HG02852 (cell line): ENCODE results near the gene PRR12.

Experiments
- ATAC-seq: cut with Tn5 transposase; IDR thresholded peaks from one replicate; pipeline ENCODE4 v1.9.1; 2021; ENCODE audit warnings: mild to moderate bottlenecking, moderate library complexity; ENCODE audit not compliant: unreplicated experiment

The PRR12 gene

DNA sequence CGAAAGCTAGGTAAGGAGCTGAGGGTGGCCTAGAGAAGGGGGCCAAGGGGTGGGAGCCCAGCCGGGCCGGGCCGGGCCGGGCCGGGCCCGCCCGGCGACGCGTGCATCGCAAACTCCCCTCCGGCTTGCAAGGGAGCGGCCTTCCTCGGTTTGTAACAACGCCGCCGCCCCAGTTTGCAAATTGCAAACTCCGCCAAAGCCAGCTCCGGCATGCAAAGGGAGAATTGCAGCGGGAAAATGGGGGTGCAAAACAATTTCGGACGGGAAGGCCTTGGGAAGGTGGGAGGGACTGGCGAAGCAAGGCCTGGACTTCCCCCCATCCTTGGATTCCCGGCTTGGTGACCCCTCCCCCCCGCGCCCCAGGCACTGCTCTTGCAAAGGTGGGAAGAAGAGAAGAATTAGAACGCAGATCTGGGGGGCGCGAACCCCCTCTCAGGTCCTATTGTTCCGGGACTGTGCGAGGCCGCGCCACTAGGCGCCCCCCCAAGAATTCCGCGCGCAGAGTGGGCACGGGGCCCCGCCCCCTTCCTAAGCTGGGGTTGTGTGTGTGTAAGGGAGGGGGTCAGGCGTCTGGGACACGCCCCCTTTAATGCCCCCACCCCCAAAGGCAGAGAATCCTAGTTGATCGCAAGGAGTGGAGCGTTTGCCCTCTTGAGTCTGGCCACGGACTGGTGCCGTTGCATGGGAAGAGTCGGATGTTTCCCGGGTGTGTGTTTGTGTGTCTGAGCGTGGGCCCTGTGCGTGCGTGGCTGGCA, 926 bp downstream of the PRR12 start:
- ATAC-seq, result no peak

- no peak for ATAC-seq
Observed at GRCh38 chr19:49592486-49593232, 1.7 kb downstream of the PRR12 start.

DNA sequence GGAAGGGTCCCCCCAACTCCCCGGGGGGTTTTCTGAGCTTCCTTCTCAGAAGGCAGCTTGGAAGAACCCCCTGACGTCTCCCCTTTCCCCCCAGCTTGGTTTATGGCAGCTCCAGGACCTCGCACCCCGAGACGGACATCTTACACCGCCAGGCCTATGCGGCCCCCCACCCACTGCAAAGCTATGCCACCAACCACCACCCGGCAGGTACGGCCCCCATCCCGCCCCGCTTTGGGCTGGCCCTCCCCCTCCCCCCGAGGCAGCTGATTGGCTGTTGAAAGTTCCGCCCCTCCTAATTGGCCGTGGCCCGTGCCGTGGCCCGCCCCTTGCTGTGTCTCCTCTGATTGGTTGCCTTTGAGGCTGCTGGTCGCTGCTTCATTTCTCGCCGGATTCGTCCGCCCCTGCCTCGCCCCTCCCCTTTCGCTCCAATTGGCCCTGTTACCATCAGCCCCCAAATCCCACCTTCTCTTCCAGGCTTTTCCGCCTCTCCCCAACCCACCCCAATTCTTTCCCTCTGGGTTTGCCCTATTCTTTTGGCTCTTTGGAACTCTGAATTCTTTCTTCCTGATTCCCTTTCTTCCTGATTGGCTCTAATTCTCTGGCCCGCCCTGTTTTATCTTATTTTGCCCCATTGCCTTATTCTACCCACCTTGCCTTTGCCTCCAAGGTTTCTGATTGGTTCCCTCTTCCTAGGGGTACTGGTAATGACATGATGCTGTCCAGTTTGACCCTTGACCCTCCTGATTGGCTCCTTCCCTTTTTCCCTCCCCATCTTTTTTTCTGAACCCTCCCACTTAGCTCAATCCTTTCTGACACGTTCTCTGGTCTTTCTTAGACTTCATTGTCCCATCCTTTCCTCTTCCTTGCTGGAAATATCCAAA, 2.5 kb downstream of the PRR12 start:
- no peak for ATAC-seq

GRCh38 chr19:49594157-49594992, 3.4 kb downstream of the PRR12 start:
- no peak for ATAC-seq

- no peak for ATAC-seq
Observed at GRCh38 chr19:49594993-49595818, 4.2 kb downstream of the PRR12 start.

DNA sequence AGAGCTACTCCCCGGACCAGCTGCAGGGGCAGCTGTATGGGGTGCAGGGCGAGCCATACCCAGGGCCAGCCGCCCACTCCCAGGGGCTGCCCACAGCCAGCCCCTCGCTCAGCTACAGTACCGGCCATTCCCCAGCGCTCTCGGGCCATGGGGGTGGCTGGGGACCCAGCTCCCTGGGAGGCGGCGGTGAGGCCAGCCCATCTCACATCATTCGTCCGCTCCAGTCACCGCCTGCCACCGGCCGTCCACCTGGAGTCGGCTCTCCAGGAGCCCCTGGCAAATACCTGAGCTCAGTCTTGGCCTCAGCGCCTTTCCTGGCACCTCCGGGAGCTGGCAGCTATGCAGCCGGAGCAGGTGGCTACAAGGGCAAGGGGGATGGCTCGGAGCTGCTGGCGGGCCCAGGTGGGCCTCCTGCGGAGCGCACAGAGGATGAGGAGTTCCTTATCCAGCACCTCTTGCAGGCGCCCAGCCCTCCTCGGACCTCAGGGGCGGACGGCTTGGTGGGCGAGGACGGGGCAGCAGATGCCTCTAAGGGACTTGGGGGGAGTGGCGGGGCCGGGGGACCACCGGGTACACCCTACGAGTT, 4.9 kb downstream of the PRR12 start:
- no peak for ATAC-seq

DNA sequence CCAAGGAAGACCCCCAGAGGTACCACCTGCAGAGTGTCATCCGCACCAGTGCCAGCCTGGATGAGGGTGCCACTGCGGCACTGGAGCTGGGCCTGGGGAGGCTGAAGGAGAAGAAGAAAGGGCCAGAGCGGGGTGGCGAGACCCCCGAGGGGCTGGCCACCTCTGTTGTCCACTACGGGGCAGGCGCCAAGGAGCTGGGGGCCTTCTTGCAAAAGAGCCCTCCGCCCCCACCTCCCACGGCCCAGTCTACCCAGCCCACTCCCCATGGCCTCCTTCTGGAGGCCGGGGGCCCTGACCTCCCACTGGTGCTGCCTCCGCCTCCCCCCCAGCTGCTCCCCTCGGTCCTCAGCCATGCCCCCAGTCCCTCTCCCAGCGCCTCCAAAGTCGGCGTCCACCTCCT, 5.4 kb downstream of the PRR12 start:
- no peak for ATAC-seq

DNA sequence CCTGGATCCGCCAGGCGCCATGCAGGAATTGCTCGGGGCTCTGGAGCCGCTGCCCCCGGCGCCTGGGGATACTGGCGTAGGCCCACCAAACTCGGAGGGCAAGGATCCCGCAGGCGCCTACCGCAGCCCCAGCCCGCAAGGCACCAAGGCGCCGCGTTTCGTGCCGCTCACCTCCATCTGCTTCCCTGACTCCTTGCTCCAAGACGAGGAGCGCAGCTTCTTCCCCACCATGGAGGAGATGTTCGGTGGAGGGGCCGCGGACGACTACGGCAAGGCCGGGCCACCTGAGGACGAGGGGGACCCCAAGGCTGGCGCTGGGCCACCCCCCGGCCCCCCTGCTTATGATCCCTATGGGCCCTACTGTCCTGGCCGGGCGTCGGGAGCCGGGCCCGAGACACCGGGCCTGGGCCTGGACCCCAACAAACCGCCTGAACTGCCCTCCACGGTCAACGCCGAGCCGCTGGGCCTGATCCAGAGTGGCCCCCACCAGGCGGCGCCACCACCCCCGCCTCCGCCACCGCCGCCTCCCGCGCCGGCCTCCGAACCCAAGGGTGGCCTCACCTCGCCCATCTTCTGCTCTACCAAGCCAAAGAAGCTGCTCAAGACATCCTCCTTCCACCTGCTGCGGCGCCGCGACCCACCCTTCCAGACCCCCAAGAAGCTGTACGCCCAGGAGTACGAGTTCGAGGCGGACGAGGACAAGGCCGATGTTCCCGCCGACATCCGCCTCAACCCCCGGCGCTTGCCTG, 6.1 kb downstream of the PRR12 start:
- no peak for ATAC-seq

- ATAC-seq, result no peak
Observed at GRCh38 chr19:49597703-49597974, 6.7 kb downstream of the PRR12 start.

GRCh38 chr19:49599378-49600295, 8.7 kb downstream of the PRR12 start:
- no peak for ATAC-seq

- ATAC-seq, result no peak
Observed at GRCh38 chr19:49601482-49602038, 10.6 kb downstream of the PRR12 start.

GRCh38 chr19:49602806-49603205, 11.8 kb downstream of the PRR12 start:
- ATAC-seq, result no peak

DNA sequence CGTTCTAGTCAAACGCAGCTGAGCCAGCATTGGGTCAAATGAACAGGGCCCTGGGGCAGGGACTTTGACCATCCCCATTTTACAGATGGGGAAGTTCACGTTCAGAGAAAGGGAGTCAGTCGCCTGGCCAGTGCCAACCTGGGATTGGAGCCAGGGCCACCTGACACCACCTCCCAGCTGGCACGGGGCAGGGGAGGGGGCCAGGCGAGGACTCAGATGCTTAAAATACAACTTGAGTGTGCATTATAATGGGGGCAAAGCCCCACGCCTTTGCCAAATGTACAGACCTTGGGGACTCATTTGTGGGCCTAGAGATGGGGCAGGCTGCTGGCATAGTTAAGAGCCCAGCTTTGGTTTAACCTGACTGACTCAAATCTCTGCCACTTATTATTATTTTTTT, 14.6 kb downstream of the PRR12 start:
- no peak for ATAC-seq

GRCh38 chr19:49609499-49610092, 18.6 kb downstream of the PRR12 start:
- no peak for ATAC-seq

- no peak for ATAC-seq
Observed at GRCh38 chr19:49613374-49613773, 22.4 kb downstream of the PRR12 start.

GRCh38 chr19:49614096-49614833, 23.3 kb downstream of the PRR12 start:
- ATAC-seq, result no peak
